Activated effector memory CD4-positive, alpha-beta T cell treated with anti-CD3 and anti-CD28 coated beads, Interleukin-2, amount 50 U/mL, for 16 hours (primary cell): ENCODE measurements around the gene ENPP3.
"Not testable (repeated sequence)": the region's sequence is repeated elsewhere in the genome, so short reads cannot be mapped to it uniquely, and the experiment has no call there.

Experiments
- DNase-seq: peaks from one replicate; pipeline ENCODE4 v3.0.0-alpha.2; 2020

Gene ENPP3

GRCh38 chr6:131687022-131687421 lies 49.9 kb downstream of the ENPP3 start:
- no peak for DNase-seq

- DNase-seq: no peak
Measured at GRCh38 chr6:131688286-131688685, 51.2 kb downstream of the ENPP3 start.

- DNase-seq: no peak
Measured at GRCh38 chr6:131692031-131692430, 54.9 kb downstream of the ENPP3 start.

- no peak for DNase-seq
Measured at GRCh38 chr6:131692589-131692988, 55.5 kb downstream of the ENPP3 start.

GRCh38 chr6:131693384-131693783 lies 56.3 kb downstream of the ENPP3 start:
- DNase-seq: no peak

GRCh38 chr6:131694832-131695426 lies 57.8 kb downstream of the ENPP3 start:
- DNase-seq: no peak

GRCh38 chr6:131696956-131697355 lies 59.9 kb downstream of the ENPP3 start:
- no peak for DNase-seq

GRCh38 chr6:131700851-131701250 lies 63.7 kb downstream of the ENPP3 start:
- not testable (repeated sequence) for DNase-seq

GRCh38 chr6:131703905-131704304 lies 66.8 kb downstream of the ENPP3 start:
- DNase-seq: not testable (repeated sequence)

GRCh38 chr6:131710917-131711316 lies 73.8 kb downstream of the ENPP3 start, which contains the start of gene CTAGE9:
Gene CTAGE9 (minus strand): TSS chr6:131711017. CDS start chr6:131711017, 0 bp downstream.
- not testable (repeated sequence) for DNase-seq

- DNase-seq: not testable (repeated sequence)
Measured at GRCh38 chr6:131715567-131715966, 78.5 kb downstream of the ENPP3 start.

- DNase-seq: no peak
Measured at GRCh38 chr6:131717836-131718542, 80.9 kb downstream of the ENPP3 start.

GRCh38 chr6:131721161-131721560 lies 84.1 kb downstream of the ENPP3 start:
- no peak for DNase-seq

- DNase-seq: no peak
Measured at GRCh38 chr6:131724114-131724513, 87.0 kb downstream of the ENPP3 start.

GRCh38 chr6:131727467-131727866 lies 90.4 kb downstream of the ENPP3 start:
- DNase-seq: no peak

GRCh38 chr6:131727868-131728267 lies 90.8 kb downstream of the ENPP3 start:
- no peak for DNase-seq

- DNase-seq: no peak
Measured at GRCh38 chr6:131728296-131728939, 91.3 kb downstream of the ENPP3 start.

GRCh38 chr6:131729550-131729949 lies 92.4 kb downstream of the ENPP3 start:
- DNase-seq: no peak

GRCh38 chr6:131730264-131730663 lies 93.2 kb downstream of the ENPP3 start:
- no peak for DNase-seq

GRCh38 chr6:131731224-131731623 lies 94.1 kb downstream of the ENPP3 start:
- DNase-seq: no peak

GRCh38 chr6:131733376-131734016 lies 96.4 kb downstream of the ENPP3 start:
- DNase-seq: no peak

GRCh38 chr6:131736003-131736596 lies 99.0 kb downstream of the ENPP3 start:
- DNase-seq: no peak

- DNase-seq: no peak
Measured at GRCh38 chr6:131736811-131737210, 99.7 kb downstream of the ENPP3 start.
